GM23338 (cell line): ENCODE data around the gene APPBP2.

Experiments used
- EZH2phosphoT487 ChIP-seq: fragments of 200-600 bp; sonication (generic); IDR thresholded peaks from one replicate; pipeline ENCODE4 v1.8.1; 2018; ENCODE audit warnings: antibody characterized with exemption; ENCODE audit not compliant: unreplicated experiment
- TF ChIP-seq, protein P1 (sequence below), 2 experiments: fragments of 200-600 bp in 1 of 2; sonication (generic) in 1 of 2; conservative IDR thresholded peaks; 2 replicates each; pipeline versions ENCODE4 v1.5.1 to v1.6.1; 2016 to 2017; ENCODE audit warnings: antibody characterized with exemption in 2 of 2, low read depth in 2 of 2, mild to moderate bottlenecking in 2 of 2, moderate library complexity in 1 of 2

DNA sequence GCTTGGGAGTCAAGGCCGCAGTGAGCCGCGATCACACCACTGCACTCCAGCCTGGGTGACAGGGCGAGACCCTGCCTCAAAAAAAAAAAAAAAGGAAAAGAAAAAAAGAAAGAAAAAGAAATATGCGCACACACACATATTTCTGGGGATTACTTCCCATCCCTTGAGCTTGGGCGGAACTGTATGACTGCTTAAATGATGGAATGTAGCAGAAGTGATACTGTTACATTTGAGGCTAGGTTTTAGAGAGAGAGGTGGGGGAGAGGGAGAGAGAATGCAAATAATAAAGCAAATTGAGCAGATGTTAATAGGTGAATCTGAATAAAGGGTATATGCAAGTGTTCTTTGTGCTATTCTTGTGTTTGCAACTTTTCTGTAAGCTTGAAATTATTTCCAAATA, 122.1 kb downstream of the APPBP2 start:
- TF ChIP-seq EZH2phosphoT487: no peak
- TF ChIP-seq, protein P1, sequence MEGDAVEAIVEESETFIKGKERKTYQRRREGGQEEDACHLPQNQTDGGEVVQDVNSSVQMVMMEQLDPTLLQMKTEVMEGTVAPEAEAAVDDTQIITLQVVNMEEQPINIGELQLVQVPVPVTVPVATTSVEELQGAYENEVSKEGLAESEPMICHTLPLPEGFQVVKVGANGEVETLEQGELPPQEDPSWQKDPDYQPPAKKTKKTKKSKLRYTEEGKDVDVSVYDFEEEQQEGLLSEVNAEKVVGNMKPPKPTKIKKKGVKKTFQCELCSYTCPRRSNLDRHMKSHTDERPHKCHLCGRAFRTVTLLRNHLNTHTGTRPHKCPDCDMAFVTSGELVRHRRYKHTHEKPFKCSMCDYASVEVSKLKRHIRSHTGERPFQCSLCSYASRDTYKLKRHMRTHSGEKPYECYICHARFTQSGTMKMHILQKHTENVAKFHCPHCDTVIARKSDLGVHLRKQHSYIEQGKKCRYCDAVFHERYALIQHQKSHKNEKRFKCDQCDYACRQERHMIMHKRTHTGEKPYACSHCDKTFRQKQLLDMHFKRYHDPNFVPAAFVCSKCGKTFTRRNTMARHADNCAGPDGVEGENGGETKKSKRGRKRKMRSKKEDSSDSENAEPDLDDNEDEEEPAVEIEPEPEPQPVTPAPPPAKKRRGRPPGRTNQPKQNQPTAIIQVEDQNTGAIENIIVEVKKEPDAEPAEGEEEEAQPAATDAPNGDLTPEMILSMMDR (conservative IDR thresholded peaks at IDR 0.05; ENCODE audit: low read depth in 2 of 2): no peak
